Activated CD4-positive, CD25-positive, alpha-beta regulatory T cell treated with anti-CD3 and anti-CD28 coated beads, Interleukin-2, amount 50 U/mL, for 72 hours (primary cell): Measurements from ENCODE around the gene CTDSP2.
"Not testable (repeated sequence)": the region's sequence is repeated elsewhere in the genome, so short reads cannot be mapped to it uniquely, and the experiment has no call there.

Experiments
- DNase-seq: peaks from one replicate; pipeline ENCODE4 v3.0.0; 2021

Gene CTDSP2

GRCh38 chr12:57881035-57881434, 34.5 kb upstream of the CTDSP2 start:
- DNase-seq = not testable (repeated sequence)

DNA sequence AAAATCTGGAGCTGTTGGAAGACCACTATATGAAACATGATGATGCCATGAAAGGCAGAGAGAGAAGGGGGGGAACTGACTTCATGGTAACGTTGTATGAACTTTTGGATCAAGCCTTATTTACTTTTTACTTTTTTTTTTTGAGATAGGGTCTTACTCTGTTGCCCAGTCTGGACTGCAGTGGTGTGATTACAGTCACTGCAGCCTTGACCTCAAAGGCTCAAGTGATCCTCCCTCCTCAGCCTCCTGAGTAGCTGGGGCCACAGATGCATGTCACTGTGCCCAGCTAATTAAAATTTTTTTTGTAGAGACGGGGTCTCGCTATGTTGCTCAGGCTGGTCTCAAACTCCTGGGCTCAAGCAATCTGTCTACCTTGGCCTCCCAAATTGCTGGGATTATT, 31.3 kb upstream of the CTDSP2 start:
- no peak for DNase-seq

DNA sequence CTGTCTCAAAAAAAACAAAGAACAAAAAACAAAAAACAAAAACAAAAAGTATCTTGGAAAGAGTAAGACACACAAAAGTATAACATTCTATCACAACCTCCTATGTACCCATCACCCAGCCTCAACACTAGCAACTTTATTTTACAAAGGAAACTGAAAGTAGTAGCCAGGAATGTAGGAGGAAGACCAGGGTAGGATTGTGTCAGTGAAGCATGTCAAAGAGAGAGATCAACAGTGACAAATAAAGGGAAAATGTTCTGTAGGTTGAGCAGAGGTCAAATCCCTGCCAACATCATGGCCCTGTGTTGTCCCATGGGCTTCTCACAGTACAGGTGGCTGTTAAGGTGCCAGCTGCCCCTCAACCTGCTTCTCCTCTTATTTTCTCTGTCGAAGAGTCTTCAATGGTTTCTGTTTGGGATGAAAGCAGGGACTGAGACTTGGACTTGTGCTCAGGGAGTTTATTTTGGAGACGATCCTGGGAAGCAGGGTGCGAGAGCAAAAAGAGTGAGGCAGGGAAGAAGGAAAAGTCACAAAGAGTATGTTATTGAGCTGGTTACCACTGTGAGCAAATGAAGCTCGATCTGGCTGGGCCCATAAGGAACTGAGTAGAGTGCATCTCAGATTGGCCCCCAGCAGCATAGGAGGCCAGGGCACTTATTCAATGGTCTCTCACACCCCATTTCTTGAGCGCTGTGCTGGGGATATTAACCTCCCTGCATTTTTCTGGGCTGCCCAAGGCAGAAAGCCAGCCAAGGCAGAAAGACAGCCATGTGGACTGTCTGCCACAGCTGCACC, 29.4 kb upstream of the CTDSP2 start:
- DNase-seq = no peak

DNA sequence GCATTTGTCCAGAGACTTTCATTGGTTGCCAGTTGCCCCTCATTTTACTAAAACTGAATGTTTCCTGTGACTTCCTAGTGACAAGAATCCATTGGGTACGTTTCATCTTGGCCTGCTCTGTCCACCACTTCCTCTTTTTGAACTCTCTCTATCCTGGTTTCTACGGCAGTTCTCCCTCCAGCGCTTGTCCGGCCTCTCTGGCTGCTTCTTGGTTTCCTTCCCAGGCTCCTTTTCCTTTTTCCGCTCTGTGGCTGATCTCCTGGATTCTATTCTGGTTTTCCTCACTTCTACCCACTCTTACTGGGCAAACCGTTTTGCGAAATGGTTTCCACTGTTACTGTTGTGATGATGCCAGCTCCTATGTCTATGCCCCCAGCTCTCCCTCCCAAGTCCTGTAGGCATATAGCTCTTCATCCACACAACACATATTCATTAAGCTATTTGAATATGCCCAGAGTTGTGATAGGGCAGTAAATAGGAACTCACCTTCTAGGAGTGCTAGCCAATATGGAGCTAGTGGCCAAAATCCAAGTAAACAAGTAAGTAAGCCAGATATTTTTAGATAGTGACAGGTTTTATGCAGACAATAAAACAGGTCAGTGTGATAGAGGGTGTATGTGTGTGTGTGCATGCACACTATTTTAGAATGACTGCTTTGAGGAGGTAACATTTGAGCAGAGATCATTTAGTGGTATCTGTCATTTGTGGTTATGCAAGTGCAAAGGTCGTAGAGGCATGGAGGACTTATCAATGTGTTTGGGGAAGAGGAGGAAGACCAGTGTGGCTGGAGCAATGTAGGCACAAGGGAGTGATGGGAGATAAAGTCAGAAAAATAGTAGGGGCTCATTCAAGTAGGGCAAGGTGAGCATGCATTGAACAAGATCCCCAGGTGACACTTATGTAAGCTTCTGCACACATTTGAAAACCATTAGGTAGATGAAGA, 27.9 kb upstream of the CTDSP2 start:
- no peak for DNase-seq

DNA sequence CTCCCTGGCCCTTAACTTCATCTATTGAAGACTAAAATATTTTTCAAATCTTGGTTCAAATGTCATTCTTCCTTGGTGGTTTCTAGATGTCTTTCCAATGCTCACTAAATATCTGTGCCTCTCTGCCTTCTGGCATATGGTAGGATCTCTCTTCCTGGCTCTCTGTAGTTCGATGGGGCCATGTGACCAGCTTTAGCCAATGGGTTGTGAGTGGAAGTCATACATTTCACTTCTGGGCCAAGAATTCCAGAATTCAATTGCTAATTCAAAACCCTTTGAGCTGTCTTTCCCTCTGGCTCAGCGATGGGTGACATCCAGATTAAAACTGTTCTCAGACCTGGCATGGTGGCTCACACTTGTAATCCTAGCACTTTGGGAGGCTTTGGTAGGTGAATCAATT, 25.8 kb upstream of the CTDSP2 start:
- no peak for DNase-seq

GRCh38 chr12:57869927-57870318, 23.4 kb upstream of the CTDSP2 start:
- DNase-seq = no peak

GRCh38 chr12:57869298-57869926, 22.9 kb upstream of the CTDSP2 start:
- DNase-seq = no peak

GRCh38 chr12:57868851-57869268, 22.3 kb upstream of the CTDSP2 start:
- DNase-seq = no peak

GRCh38 chr12:57868221-57868620, 21.7 kb upstream of the CTDSP2 start:
- DNase-seq = no peak

DNA sequence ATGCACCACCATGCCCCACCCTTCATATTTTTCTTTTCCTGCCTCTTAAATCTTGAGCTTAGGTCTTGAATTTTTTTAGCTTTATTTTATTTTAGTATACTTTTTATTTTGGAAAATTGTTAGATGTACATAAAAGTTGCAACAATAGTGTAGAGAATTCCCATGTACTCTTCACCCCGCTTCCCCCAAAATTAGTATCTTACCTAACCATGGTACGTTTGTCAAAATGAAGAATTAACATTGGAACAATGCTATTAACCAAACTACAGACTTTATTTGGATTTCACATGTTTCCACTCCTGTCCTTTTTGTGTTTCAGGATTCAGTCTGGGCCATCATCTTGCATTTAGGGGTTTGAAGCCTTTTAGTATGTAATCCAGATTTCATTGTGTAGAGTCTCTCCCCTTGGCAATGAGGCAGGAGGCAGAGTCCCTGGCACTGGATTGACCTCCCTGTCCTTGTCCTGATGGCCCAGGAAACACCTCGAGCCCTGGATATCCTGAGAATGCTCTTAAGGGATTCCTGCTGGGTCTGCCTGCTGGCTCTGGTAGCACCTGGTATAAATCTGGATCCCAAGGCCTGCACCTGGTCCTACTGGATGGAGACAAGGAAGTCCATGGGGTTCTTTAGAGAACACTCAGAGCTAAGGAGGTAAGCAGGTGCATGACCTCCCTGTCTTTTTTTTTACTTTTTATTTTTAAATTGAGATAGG, 19.9 kb upstream of the CTDSP2 start:
- no peak for DNase-seq

GRCh38 chr12:57865084-57865751, 18.7 kb upstream of the CTDSP2 start:
- peak; percentile 63 for DNase-seq

DNA sequence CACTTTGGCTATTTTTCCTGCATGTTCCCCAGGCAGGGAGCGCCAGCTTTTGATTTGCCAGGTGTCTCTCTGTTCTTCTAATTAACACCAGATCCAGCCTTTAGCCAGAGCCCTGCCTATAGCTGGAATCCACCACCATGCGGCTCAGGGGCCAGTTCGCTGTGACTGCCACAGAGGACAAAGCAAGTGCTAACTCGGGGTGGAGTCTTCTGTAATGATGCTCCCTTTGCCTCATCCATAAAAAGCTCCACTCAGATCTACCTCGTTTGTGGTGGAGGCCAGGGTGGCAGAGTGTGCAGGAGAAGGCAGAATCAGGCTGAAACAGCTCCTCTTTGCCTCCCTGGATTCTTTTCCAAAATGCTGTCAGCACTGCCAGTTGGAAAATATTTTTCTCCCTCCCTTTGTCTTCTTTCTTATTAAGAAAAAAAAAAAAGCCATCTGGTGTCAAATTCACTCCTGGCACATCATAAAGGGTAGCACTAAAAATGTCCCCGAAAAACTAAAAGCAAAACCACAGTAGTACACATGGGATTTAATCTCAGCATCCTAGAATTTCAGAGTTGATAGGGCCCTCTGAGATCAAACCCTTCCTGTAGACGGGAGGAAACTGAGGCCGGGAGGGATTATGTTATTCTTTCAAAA, 18.0 kb upstream of the CTDSP2 start:
- DNase-seq = no peak

DNA sequence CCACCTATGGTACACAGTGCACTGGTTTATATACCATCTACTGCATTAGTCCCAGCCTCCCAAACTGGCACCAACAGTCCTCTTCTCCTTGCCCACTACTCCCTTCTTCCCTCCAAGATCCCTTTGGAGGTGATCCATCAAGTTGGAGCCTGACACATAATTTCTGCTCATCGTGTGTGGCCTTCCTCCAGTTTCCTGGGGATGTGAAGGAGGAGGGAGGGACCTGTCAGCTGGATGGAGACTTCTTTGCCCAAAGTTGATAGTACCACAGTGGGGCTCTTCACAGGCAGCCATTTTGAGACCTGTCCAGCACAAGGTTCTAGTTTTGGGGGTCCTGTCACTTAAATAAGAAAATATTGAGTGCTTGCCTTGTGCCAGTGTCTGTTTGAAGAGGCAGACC, 17.1 kb upstream of the CTDSP2 start:
- DNase-seq = no peak

- no peak for DNase-seq
Measured at GRCh38 chr12:57861967-57862366, 15.4 kb upstream of the CTDSP2 start.

DNA sequence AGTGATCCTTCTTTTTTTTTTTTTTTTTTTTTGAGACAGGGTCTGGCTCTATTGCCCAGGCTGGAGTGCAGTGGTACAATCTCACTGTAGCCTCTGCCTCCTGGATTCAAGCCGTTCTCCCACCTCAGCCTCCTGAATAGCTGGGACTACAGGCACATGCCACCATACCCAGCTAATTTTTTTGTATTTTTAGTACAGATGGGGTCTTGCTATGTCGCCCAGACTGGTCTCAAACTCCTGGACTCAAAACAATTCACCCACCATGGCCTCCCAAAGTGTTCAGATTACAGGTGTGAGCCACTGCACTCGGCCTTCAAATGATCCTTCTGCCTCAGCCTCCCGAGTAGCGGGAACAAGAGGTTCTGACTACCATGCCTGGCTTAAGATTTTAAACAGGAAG, 14.4 kb upstream of the CTDSP2 start:
- not testable (repeated sequence) for DNase-seq

DNA sequence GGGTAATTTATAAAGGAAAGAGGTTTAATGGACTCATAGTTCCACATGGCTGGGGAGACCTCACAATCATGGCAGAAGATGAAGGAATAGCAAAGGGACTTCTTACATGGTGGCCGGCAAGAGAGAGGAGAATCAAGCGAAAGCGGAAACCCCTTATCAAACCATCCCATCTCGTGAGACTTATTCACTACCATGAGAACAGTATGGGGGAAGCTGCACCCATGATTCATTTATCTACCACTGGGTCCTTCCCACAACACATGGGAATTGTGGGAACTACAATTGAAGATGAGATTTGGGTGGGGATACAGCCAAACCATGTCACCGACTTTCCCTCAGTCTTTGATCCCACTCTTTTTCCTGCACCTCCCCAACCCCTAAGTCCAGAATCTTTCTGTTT, 12.6 kb upstream of the CTDSP2 start:
- no peak for DNase-seq

GRCh38 chr12:57858123-57858522, 11.6 kb upstream of the CTDSP2 start:
- not testable (repeated sequence) for DNase-seq

DNA sequence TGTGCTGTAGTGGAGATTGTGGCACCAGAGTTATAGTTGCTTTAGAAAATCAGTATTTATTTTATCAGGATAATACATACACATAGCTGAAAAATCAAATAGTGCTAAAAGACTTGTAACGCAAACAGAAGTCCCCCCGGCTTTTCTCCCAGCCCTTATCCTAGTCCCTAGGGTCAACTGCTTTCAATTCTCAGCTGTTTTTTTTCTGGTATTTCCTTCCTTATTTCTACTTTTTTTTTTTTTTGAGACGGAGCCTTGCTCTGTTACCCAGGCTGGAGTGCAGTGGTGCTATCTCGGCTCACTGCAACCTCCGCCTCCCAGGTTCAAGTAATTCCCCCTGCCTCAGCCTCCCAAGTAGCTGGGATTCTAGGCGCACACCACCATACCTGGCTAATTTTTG, 8.4 kb upstream of the CTDSP2 start:
- no peak for DNase-seq

DNA sequence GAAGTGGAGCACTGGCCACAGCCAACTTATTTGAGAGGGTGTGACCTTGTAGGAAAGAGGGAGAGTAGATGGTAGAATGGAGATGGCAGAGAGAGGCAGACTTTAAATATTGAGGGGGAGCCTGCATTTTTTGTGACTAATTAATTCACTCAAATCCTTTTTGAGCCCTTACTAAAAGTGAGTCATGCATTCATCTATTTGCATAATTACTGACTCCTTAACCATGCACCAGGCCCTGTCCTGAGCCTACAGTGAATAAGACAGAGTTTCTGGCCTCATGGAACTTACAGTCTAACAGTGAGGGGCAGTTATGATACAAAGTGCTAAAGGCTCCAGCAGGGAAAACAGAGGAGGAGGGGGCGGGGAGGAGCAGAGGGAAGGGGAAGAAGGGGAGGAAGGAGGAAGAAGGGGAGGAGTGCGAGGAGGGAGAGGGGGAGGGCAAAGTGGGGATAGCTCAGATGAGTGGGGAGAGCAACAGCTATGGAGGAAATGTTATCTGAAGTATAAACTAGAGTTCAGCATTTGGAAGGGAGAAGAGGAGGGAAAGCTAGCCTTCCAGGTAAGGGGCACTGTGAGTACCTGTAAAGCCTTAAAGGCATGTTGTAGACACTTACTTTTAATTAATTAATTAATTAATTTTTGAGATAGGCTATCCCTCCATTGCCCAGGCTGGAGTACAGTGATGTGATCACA, 7.5 kb upstream of the CTDSP2 start:
- no peak for DNase-seq

DNA sequence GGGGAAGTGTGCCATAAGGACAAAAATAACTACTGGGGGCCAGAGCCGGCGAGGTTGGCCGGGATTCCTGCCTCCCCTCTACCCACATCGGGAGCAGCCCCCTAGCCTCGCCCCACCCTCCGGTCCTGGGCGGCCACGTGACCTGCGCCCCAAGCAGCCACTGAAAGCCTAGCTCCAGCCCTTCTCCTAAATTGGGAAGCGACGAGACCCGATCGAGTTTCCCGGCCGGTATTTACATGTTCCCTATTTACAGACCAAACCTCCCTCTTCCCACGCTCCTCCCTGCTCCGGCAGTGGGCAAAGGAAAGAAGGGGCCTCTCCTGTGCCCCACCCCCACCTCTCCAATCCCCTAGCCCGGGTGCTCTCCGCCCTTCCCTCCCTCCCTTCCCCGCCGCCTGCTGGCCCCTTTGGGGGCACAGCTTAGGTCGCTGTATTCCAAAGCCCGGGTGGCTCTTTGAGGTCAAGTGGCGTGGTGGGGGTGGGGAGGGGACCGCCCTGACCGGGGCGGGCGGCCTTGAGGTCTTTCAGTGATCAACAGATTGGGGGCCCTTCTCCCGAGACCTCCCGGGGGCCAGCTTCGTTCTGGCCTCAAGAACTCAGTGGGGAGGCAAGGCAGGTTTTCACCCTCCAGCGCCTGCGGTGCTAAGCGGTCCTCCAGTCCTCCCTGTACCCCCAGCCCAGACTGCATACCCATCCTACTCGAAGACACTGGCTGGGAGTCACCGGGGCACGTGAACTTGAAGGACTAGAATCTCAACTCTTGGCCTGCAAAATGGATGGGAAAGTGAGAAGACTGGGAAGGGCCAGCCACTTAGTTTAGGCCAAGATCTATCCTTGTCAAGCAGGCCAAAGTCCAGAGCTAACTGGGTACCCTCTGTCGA, 6.3 kb upstream of the CTDSP2 start:
- no peak for DNase-seq
